ENCODE results near the gene GPATCH2L.

Gene GPATCH2L

DNA sequence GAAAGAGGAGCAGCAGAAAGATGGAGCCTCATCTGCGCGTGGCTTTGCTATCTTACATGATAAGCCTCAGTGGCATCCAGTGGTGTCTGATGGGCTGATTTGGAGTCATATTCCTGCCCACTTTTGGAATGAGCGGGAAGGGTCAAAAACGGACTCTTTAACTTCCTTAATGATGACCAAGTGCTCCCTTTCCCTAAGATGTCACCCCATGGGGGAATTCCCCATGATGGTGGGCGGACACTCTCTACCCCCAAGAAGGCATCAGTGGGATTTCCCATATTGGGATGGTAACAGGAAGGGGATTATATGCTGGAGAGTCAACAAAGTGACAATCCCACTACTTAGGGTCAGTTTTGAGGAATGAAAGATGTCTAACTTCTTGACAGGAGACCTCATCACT lies 110.9 kb downstream of the GPATCH2L start:
- no peaks in the 10 kb centered on the region for H3F3A ChIP-seq (ENCODE audit: insufficient read depth, low read length)
- H3K27me3 ChIP-seq (replicated peaks; ENCODE audit: insufficient read depth, low read length): no peaks in the 10 kb centered on the region
- H3K9me3 ChIP-seq (replicated peaks; ENCODE audit: insufficient read depth, low read length): no peaks in the 10 kb centered on the region
- H3K79me2 ChIP-seq (ENCODE audit: low read length): no peaks in the 10 kb centered on the region
- no peaks in the 10 kb centered on the region for H3K9me2 ChIP-seq (replicated peaks; ENCODE audit: insufficient read depth, low read length)
- H3K9ac ChIP-seq (ENCODE audit: low read length): no peak overlapping the region
- no peak overlapping the region for H3K4me3 ChIP-seq (ENCODE audit: low read length)
- H3K4me1 ChIP-seq (ENCODE audit: low read length): no peaks in the 10 kb centered on the region
- no peak overlapping the region for H2AFZ ChIP-seq (ENCODE audit: low read length)
- H3K36me3 ChIP-seq (replicated peaks; ENCODE audit: insufficient read depth, low read length): no peaks in the 10 kb centered on the region
- H3K27ac ChIP-seq (ENCODE audit: low read length): no peak overlapping the region
- no peak for DNase-seq
- no peaks in the 10 kb centered on the region for H4K20me1 ChIP-seq (ENCODE audit: insufficient read depth, low read length)
- TF ChIP-seq EZH2 (optimal IDR thresholded peaks at IDR 0.05; ENCODE audit: low read depth, low read length) (no peak), EZH2phosphoT487 (IDR thresholded peaks at IDR 0.05; ENCODE audit: low read length) (no peak)
- TF ChIP-seq, protein P1, sequence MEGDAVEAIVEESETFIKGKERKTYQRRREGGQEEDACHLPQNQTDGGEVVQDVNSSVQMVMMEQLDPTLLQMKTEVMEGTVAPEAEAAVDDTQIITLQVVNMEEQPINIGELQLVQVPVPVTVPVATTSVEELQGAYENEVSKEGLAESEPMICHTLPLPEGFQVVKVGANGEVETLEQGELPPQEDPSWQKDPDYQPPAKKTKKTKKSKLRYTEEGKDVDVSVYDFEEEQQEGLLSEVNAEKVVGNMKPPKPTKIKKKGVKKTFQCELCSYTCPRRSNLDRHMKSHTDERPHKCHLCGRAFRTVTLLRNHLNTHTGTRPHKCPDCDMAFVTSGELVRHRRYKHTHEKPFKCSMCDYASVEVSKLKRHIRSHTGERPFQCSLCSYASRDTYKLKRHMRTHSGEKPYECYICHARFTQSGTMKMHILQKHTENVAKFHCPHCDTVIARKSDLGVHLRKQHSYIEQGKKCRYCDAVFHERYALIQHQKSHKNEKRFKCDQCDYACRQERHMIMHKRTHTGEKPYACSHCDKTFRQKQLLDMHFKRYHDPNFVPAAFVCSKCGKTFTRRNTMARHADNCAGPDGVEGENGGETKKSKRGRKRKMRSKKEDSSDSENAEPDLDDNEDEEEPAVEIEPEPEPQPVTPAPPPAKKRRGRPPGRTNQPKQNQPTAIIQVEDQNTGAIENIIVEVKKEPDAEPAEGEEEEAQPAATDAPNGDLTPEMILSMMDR (IDR thresholded peaks at IDR 0.05; ENCODE audit: low read length): no peak
- H3K4me2 ChIP-seq (ENCODE audit: low read depth, low read length): no peak overlapping the region
